SW480 (cell line): ENCODE results near the gene PTPRE.

Experiments
- DNase-seq: peaks from one replicate; pipeline ENCODE4 v3.0.0-alpha.2; 2016; ENCODE audit warnings: low spot score

The PTPRE gene

DNA sequence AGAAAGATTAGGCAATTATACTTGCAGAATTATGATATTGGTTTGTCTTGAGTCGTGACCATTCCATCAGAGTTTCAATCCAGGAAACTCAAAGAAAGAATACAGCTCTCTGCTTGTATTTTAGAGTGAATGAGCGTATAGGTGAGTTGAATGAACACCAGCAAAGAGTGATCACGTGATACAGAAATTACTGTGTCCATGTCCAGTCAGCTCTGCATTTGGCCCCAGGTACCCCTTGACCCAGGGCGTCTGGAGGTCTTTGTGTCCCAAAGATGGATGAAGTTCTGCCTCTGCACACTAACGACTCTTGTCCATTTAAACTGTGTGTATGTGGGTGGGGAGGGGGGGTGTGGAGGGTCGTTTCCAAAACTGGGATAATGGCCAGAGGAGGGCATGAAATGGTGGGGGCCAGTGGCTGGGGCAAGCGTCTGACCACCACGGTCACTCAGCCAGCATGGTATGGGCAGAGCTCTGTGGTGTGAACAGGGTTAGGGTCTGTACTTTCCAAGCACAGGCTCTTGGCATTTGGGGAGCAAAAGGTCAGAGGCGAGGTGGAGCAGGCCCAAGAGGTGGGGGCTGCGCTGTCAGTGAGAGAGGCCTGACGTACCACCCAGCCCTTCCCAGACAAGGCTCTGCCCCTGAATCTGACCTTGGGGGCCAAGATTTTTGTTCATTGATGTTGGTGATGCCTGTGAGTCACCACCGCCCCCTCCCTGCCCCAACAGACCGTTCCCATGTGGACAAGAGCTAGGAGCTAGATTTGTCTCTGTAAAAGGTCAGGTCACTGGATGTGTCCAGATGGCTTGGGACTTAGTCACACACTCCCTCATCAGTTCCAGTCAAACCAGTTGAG is 1.4 kb downstream of the PTPRE start:
- peak; percentile 65 for DNase-seq

DNA sequence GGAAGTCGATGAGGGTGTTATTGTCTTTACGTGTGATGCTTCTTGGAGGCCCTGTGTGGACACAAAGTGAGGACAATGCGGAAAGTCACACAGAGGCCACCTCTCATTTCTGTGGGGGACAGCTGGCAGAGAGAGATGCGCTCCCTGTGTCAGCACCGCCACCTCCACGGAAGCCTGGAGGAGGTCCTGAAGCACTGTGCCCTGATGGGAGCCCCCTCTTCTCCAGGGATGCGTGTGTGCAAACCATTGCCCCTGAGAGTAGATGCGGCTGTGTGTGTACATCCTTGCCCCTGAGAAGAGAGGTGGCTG is 2.0 kb downstream of the PTPRE start:
- DNase-seq, result no peak

DNA sequence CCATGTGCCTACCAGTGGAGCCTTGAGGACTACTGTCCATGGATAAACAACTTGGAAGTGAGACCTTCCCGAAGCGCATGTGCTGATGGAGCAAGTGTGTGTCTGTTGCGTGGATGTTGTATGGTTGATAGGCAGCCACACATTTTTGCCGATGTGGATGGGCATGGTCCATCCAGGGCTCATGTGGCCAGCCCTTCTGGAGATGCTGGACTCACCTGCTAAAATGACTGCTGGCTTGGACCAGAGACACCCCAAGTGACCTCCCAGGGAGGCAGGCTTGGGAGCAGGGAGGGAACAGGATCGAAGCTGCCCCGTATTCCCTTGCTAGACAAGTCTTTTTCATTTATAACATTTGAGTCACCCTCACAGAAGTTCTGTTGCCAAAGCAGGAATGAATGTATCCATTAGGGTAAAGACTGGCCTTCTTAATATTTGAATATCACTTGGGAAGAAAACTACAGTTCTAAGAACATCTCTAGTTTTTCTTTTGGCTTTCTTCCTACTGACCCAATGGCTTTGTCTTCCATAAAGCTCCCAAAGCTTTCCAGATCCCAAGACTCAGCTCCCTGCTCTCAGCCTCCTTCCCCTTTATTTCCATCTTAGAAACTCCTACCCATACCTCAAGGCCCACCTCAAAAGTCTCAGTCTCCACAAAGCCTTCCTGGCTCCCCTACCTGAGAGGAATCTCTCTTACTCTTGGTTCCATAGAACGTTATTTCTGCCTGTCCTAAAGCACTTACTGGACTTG is 3.0 kb downstream of the PTPRE start:
- DNase-seq, result no peak

DNA sequence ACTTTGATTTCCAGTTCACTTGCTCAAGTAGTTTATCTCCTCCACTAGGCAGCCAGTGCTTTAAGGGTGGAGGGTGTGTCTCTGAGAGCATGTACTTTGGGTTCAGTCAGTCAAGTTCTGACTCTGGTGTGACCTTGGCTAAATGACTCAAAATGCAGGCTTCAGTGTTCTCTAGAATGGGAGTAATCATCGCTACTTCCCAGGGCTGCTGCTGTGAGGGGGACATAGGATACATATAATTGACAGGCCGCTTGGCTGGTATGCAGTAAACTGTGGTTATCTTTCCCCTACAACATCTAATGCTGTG is 3.5 kb downstream of the PTPRE start:
- DNase-seq, result no peak

DNA sequence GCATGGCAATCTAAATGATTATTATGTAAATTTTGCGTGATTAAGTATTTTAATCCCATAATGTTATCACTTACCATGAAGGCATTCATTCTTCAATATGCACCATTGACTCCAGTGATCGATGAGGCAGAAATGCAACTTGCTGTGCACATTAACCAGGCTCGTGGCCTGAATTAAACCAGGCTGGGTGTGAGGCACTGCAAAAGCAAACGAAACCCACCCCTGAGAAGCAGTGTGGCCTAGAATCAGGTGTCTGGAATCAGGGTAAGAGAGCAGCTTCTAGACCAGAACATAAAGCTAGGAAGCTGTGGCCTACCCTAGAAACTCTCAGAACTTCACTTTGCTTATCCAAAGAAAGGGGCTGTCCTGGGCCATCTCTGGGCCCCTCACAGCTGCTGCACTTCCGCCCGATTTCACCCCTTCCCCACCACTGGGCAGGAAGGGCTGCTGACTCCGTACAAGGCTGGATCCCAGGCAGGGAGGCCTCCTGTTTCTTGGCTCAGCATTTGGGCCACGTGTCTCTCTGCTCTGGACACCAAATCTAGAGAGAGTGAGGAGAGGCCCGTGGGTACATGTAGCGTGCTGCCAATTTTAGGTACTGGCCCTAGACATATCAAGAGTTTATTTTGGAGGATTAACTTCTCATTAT is 4.4 kb downstream of the PTPRE start:
- DNase-seq, result no peak

DNA sequence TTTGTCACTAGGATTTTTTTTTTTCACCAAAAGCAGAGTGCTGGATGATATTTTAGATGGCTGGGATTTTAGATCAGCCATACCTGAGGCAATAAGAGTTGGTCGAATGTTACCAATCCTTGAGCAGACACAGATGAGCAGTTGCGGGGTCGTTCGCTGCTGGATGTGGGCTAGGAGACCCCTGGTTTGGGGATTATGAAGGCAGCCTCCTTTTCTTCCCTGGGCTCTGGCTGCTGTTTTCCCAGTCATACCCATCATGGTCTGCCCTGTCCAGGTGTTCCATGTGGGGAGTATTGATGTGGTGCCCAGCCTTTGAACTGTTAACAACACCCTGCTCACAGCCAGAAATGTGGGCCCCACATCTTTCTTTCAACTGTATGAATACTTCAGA is 5.0 kb downstream of the PTPRE start:
- DNase-seq, result peak; percentile 39

DNA sequence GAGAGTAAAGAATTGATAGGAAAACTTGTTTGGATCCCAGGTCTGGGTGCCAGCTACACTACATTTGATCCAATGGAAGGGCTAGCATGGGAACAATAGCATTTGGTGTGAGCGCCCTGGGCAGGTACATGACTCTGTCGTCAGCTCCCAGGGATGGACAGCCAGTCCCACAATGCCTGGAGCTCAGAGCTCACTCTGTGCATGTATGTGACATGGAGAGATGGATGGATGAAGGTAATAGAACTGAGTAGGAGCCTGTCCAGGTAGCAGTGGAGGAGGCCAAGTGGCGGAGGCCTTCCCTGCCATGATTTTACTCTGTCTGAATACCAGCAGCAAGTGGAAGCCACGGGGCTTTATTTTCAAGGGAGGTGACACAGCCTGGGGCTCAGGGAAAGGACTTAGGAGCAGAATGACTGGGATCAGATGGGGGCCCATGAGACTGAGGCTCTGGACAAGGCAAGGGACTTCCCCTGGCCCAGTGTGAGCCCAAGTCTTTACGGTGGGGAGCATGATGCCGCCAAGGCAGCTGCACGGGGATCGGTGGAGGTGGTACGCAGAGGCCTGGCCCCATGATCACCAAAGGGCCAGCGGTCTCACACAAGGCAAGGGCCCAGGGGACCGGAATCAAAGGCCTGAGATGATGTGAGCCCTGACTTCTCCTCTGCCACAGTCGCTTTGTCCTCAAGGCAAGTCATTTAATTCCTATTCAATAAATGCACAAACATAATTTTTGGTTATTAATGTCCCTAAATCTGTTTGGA is 5.9 kb downstream of the PTPRE start:
- DNase-seq, result no peak

DNA sequence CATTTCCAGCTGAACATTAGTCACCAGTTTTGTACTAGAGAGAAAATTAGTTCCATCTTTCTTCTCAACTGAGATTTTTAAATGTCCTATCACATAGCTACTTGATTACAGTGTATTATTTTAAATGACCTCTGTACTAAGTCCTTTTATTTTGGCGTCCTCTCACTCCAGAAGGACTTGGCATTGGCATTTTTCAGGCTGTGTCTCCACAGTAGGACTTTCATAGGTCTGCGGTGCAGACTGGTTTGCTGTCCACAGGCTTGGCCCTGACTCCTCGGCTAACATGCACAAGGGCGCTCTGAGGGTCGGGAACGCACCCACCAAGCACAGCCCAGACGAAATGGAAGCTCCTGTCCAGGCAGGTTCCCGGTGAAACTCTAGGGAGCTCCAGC is 6.5 kb downstream of the PTPRE start:
- no peak for DNase-seq

DNA sequence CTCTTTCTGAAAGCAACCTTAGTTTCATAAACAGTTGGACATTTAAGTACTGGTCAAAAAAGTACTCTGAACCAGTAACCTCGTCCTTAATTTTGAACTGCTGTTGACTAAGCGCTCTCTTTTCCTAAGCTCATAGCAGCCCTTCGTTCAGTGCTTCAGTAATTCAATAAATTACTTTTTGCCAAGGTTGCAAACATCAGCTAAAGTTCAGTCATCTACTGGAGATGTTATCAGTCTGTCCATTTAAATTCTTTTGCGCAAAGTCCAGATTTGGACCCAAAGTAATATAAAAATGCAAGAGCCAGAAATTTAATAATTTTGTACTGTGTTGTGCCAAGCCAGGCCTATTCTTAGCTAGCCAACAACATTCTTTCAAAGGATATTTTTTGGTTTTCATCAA is 8.4 kb downstream of the PTPRE start:
- DNase-seq, result no peak

DNA sequence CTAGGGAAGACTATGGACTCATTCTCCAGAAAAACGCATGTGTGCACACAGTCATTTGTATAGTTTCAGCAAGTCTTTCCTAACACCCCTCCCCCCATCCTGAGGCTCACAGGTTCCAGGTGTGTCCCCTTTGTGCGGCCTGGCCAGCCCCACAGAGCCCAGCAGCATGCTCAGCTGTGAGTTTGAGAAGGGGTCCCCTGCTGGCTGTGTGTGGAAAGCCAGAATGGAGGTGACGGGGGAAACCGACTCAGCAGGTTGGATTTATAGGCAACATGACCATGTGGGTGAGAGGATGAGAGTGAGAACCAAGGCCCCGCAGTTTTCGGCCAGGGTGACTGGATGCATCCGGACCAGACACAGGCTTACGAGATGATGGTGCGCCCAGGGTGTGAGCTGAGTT is 9.9 kb downstream of the PTPRE start:
- no peak for DNase-seq

DNA sequence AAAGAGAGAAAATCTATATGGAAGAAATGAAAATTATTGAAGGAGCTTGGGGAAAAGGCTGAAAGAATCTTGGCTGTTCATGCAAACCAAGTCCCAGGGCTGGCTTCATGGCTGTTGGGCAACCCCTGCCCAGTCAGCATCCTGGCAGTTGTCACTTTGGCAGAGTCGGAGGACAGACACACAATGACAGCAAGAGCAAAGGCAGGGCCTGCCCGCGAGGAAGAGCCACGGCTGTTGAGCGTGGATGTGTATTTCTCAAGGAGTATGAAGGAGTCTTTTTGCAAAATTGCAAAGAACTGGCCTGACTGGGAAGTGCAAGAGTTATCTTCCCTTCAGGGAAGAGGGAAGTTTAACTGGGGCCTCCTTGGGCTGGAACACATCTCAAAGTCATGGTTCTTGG is 11.7 kb downstream of the PTPRE start:
- no peak for DNase-seq

DNA sequence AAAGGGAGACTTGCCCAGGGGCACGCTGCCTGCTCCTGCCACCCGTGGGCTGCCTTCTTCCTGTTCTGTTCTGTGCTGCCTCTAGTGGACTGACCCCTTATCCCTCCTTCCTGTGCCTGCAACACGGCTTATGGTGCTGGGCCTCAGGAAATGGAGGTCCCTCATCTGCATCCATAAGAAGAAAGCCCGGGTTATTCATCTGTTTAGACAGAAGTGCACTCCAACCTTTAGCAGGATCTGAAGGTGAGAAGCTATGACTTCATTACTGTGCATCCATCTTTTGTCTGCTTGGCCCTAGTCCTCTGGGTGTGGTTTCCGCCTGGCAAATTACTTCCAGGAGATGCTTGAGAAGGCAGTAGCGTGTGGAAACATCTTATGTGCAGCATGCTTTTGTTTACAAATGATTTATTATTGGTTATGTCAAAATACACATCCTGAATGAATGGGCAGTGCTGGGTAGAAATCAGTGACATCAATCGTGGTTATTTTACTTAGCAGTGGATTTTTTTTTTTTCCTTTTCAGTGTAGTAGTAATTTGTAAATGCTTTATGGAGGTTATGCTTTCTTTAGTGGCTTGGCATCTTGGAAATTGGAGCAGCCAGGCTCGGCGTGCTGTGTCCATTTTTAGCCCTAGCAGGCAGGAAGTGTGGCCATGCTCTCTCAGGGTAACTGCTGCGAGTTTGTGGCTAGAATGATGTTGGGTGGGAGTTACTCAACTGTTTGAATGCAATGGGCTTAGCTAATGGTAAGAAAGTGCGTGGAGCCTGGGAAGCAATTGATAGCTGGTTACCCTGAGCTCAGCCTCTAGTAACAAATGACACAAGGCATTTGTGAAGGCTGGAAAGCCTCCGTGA is 12.7 kb downstream of the PTPRE start:
- peak; percentile 33 for DNase-seq

DNA sequence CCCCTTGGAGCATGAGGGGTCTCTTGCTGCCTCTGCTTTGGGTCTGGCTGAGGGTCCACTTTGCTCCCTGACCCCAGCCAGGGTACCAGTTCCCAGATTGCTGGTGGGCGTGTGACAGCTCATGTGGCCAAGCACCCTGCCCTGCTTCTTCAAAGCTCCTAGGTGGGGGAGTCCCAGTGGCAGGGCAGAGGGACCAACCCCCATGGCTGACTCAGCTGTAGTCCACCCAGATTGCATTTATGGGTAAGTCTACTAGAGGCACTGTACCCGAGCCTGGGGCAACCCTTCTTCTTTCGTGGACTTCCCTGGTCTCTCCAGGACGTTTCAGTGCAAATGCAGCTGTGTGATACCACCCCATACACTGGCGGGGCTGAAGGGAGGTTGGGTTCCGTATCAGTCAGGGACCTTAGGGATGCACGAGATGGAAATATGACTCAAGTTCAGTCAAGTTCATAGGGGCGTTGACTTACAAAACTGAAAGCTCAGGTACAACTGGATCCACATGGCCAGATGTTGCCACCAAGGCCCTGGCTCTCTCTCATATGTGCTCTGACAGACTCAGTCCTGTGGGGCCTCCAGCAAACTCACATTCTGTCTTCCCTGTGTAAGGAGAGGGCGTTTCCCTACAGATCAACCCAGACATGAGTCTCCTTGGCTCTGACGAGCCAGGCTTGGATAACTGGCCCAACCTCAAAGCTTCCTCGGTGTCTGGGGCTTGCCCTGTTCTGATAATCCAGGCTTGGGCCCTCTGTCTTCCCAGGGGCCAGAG is 13.6 kb downstream of the PTPRE start:
- no peak for DNase-seq

DNA sequence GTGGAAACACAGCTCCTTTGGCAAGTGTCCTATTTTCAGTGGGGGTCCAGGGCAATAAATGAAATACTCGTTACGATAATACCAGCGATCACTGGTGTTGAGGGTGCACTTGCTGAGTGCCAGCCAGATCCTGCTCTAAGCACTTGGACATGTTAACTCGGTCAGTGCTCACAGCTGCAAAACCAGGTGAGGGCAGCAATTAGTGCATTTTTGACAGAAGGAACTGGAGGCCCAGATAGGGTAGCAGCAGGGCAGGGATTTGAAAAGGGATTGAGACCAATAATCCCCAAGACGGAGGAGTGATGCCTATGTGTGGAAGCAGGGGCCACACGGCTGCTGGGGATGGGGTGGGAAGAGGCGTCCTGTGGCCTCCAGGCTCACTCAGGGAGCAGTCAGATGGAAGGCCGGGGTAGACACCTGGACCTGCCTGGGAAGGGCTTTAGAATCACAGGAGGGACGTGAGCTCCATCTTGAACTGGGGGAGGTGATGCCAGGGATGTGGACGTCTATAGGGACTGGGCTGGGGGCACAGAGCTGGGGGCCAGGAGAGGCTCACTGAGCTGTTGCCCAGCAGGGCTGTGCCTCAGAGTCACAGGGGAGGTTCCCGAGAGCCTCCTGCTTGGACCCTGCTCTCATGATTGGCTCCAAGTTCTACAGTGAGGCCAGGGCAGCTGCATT is 14.3 kb downstream of the PTPRE start:
- no peak for DNase-seq

DNA sequence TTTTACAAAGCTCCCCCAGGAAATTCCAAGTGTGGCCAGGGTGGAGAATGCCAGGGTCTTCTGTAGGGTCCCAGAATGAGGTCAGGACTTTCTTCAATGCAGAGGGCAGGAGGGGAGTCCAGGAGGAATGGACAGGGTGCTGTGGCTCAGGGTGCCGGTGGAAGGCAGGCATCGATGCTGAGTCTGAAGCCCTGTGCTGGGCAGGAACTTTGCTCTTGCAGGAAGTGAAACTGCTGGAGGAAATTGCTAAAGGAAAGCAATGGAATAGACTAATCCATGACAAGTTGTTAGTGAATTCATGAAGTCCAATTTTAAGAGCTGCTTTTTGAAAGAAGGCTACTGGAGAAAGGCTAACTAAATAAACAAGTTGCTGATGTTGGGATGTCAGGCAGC is 14.8 kb downstream of the PTPRE start:
- DNase-seq, result no peak

DNA sequence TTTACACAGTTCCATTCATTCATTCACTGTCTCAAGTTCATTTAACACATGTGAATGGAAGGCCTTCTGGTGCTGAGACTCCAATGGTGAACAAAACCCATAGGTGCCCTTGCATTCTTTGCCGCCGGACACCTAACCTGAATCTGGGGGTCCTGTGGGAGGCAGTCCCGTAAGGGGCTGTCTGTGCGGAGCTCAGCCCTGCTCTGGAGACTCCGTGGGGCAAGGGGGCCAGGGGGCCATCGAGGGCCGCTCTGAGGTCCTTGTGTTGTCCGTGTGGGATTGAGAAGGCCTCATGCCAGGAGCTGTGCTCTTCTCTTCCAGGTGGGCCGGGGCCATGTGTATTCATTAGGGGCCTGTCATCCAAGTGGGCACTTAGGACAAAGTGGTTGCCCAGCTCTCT is 15.3 kb downstream of the PTPRE start:
- no peak for DNase-seq

DNA sequence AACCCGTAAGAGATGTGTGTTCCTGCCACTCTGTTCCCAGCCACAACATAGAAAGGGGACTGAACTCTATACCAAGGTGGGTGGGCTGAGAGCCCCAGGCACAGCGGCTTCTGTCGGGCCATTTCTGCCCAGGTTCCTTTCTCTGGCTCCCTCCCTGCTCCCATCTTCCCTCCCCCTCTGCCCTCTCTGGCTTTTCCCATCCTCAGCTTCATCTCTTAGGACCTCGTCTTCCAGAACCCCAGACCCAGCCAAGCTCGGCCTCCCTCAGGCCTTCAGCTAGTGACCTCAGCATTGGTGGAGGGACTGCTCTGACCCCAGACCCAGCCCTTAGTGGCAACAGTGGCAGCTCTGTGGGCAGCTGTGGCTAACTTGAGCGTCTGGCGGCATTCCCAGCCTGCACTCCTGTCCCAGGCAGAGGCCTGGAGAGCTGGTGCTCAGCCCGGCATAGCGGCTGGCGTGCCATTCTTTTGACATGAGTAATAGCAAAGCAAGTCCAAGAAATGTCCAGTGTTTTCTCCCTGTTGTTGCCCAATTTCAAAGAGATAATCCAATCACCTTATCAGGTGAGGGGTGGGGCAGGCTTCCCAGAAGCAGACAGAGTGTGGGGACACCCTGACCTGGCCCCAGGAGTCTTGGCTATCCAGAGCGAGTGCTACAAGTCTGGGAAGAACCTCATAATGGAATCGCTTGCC is 15.9 kb downstream of the PTPRE start:
- peak; percentile 76 for DNase-seq

DNA sequence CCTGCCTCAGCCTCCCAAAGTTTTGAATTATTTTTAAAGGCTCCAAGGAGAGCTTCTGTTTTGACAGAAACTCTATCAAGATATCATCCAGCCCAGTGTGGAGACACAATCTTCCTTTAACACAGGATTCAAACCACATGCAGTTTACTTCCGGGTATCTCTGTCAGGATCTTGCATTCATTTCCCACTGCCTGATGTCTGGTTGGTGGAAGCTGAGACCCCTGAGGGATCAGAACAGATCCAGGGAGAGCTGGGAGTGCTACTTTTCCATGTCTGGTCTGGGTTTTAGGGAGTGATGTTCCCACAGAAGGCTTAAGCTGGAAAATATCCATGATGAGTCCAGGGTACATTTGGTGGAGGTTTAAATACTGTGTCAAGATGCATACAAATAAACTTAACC is 16.7 kb downstream of the PTPRE start:
- DNase-seq, result no peak

DNA sequence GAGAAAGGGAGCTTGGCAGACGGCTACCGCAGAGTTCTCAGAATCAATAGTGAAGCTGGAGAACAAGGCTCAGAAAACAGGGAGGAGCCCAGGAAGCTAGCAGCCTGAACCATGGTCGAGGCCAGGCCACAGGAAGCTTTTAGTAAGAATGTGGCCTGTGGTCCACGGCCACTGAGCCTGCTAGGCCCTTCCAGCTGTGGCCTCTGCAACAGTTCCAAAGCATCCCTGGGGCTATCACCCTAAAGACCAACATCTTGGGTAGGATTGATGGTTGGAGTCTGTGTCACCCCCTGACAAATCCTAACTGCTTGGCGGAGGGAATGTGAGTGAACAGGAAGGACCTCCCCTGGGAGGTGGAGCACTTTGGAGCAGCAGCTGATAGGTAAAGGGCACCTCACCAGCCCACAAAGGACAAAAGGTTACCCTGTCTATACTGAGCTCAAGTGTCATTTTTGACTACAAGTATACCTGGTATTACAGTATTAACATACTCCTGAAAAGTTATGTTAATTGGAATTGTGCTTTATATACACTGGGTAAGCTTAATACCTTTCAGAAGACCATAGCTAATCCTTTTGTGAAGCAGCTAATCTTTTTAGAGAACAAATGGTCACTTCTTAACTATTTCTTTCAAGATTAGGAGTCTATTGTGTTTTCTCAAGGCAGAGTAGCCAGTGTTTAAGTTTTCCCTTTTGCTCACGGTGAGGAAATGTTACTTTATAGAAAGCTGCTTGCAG is 18.7 kb downstream of the PTPRE start:
- DNase-seq, result peak; percentile 32
